Hematopoietic multipotent progenitor cell treated with erythropoietin and hydrocortisone succinate and interleukin-3 and kit ligand, for 17 days (in vitro differentiated cells): ENCODE data around the gene SCNN1B.
"Not testable (repeated sequence)": the region's sequence is repeated elsewhere in the genome, so short reads cannot be mapped to it uniquely, and the experiment has no call there.

ENCODE experiments used
- DNase-seq: peaks from one replicate; pipeline ENCODE4 v3.0.0-alpha.2; 2015; ENCODE audit warnings: low spot score

Gene SCNN1B

DNA sequence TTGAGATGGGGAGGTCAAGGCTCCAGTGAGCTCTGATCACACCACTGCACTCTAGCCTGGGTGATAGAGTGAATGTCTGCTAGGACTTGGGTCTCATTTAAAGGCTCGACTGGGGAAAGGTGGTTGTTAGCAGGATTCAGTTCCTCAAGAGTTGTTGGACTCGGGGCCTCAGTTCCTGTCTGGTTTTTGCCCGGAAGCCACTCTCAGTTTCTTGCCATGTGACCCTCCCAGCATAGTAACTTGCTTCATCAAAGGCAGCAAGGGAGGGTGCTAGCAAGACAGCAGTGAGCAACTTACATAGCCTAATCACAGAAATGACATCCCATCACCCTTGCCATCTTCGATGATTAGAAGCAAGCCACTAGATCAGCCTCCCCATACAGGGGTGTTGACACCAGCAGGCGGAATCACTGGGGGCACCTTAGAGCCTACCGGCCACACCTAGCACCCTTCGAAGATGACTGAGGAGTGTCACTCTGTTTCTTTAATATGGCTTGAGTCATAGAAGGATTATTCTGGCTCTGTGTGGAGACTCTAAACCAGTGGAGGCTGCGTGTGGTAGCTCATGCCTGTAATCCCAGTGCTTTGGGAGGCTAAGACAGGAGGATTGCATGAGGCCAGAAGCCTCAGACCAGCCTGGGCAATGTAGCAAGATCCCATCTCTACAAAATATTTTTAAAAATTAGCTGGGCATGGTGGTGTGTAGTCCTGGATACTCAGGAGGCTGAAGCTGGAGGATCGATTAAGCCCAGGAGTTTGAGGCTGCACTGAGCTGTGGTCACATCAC, 13.2 kb upstream of the SCNN1B start:
- DNase-seq = no peak

DNA sequence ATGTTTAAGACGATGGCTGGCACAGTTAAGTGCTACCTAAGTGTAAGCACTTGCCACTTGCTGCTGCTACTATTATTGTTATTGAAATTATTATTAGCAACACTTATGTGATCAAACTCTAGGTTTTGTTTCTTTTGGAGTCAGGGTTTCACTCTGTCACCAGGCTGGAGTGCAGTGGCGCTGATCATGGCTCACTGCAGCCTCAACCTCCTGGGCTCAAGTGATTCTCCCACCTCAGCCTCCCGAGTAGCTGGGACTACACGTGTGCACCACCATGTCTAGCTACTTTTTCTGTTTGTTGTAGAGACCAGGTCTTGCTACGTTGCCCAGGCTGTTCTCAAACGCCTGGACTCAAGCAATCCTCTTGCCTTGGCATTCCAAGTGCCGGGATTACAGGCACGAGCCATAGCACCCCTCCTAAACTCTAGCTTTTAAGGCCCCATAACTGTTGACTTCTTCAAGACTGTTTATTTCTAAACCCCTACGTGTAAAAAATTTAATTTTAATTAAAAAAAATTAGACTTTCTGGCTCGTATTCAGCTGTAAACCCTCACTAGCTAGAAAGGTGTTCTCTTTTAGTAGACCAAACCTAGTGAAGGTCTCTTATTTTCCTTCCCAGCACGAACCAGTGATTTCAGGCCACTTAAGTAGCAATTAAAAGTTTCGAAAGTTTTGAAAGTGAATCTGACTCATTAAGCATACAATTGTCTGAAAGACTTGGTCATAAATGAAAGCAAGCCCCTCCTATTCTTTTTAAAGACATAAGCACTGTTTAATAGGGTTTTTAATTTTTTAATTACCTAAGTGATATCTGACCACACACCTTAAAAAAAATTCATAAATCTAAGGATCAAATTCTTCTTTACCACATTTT, 11.7 kb upstream of the SCNN1B start:
- no peak for DNase-seq

DNA sequence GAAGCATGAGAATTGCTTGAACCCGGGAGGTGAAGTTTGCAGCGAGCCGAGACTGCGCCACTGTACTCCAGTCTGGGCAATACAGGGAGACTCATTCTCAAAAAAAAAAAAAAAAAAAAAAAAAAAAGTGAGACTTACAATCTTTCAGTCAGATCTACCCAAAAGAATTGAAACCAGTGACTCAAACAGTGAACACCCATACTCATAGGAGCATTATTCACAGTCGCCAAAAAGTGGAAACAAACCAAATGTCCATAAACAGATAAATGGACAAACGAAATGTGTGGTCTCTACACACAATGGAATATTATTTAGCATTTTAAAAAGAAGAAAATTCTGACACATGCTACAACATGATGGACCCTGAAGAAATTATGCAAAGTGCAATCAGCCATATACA, 9.1 kb upstream of the SCNN1B start:
- no peak for DNase-seq

DNA sequence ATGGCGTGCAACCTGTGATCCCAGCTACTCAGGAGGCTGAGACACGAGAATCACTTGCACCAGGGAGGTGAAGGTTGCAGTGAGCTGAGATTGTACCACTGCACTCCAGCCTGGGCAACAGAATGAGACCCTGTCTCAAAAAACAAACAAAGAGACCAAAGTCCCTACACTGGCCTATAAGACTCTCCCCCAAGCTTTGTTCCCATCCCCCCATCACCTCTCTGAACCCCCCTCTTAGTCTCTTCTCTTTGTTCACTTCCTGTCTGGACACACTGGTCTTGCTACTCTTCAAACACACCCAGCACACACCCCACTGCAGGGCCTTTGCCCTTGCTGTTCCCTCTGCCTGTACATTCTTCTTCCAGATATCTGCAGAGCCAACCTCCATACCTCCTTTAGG, 7.8 kb upstream of the SCNN1B start:
- no peak for DNase-seq

DNA sequence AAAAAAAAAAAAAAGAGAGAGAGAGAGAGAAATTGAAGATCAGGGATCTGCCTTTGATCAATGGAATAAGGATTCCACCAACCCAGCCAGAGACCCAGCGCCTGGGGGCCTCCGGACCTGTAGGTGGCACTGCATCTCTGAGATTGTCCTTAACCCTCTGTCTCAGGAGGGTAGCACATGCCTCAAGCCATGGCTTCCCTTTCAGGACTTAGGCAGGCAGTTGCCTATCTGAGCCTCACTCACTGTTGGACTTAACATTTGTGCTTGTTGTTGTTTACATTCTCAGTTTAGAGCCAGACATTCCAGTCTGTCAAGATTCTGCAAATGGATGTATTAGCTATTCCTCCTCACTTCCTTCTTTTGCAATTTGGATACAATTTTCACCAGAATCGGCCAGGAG, 5.1 kb upstream of the SCNN1B start:
- no peak for DNase-seq

DNA sequence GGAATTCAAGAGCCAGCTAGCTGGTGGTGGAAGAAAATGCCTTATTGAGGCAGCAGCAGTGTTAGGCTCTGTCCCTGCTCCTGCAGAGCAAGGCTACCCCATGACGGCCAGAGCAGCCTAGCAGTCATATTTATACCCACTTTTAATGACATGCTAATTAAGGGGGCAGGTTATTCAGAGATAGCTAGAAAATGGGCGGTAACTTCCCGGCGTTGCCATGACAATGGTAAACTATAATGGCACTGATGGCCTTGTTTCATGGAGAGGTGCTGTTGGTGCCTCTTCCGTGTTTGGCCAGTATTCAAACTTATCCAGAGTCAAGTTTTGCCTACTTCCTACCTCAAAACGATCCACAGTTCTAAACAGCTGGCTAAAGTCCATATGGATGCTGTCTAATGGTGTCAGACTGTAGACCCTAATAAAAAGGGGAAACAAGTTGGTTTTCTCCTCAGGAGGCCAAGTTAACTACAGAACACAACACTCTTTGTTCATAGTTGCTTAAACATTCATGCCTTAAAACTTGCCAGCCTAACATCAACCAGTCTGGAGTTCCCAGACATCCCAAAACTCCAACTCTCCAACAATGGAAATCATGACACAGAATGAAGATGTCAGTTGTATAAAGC, 3.7 kb upstream of the SCNN1B start:
- no peak for DNase-seq

DNA sequence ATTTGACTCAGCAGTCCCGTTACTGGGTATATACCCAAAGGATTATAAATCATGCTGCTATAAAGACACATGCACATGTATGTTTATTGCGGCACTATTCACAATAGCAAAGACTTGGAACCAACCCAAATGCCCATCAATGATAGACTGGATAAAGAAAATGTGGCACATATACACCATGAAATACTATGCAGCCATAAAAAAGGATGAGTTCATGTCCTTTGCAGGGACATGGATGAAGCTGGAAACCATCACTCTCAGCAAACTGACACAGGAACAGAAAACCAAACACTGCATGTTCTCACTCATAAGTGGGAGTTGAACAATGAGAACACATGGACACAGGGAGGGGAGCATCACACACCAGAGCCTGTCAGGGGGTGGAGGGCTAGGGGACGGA, 2.3 kb upstream of the SCNN1B start:
- DNase-seq = not testable (repeated sequence)

DNA sequence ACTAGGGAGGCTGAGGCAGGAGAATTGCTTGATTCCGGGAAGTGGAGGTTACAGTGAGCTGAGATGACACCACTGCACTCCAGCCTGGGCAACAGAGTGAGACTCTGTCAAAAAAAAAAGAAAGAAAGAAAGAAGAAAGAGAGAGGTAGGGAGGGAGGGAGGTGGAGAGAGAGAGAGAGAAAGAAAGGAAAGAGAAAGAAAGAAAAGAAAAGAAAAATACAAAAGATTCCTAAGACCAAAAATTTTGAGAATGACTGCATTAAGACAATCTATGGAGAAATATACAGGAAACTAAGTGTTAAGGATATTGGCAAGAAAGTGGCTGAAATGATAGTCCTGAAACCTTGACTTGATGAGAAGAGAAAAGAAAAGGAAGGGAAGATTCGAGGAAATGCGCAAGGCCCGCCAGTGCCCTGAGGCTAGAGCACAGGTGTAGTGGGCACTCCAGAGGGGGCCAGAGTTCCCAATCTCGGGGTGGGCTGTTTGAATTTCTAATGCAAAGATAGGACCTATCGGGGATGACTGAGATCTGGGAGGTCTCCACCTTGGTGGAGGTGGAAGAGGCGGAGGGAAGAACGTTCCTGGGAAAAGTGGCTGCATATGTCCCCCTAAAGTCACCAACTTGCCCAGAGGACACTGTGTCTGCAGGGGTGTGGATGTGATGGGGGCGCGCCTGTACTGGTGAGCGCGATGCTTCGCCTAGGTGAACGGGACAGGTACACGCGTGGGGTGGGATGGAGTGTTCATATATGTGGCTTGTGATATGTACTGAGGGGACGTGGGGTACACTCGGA, 654 bp upstream of the SCNN1B start:
- no peak for DNase-seq

DNA sequence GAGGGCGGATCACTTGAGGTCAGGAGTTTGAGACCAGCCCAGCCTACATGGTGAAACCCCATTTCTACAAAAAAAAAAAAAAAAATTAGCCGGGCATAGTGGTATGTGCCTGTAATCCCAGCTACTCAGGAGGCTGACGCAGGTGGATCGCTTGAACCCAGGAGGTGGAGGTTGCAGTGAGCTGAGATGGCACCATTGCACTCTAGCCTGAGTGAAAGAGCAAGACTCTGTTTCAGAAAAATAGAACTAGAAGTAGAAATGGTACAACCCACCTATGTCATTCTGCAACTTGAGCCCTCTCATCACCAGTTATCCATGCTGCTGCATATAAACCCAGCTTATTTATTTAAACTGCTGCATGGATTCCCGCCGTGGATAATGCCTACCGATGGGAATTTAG, 1.6 kb downstream of the SCNN1B start:
- DNase-seq = no peak

DNA sequence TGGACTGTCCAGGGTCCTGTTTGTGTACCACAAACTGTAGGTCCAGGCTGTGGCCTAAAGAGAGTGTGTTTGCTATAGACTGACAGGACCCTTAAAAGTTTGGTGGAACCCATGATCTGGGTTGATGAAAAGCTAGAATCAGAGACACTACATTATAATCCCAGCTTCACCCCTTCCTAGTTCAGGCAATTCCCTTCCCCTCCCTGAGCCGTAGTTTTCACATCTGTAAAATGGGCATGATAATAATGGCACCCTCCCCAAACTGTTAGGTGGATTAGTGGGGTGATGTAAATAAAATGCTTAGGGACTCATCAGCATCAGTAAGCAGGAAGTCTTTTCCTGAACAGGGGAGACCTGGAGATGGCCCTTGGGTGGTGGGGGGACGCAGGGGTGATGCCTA, 2.5 kb downstream of the SCNN1B start:
- no peak for DNase-seq

DNA sequence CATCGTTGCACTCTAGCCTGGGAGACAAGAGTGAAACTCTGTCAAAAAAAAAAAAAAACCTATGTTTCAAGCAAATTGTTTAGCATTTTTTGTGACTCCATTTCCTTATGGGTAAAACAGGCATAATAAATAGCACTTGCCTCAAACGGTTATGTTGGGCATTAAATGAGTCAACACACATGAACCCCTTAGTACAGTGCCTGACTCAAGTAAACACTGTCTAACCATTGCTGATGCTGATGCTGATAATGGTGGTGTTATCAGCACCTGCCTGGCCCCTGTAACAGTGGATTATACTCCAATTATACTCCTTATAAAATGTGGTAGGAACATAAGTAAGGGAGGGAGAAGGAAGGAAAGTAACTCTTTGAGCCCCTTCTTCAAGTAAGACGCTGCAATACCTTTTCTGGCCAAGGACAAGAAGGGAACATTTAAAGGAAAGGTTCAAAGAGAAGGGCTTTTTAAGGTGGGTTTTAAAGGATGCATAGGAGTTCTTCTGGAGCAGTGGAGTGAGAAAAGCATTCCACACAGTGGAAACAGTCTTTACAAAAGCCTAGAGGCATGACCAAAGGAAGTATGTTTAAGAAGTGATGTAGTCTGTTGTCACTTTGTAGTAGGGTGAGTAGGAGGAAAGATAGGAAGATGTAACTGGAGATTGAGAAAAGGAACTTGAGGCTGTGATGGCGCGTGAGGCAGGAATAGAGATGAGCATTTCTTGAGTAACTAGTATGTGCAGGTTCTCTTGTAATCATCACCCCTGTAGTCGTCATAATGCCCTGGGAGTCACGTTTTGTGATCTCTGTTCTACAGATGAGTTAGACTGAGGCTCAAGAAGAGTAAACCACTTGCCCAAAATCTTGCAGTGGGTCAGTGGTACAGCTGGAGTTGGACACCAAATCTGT, 4.3 kb downstream of the SCNN1B start:
- no peak for DNase-seq

DNA sequence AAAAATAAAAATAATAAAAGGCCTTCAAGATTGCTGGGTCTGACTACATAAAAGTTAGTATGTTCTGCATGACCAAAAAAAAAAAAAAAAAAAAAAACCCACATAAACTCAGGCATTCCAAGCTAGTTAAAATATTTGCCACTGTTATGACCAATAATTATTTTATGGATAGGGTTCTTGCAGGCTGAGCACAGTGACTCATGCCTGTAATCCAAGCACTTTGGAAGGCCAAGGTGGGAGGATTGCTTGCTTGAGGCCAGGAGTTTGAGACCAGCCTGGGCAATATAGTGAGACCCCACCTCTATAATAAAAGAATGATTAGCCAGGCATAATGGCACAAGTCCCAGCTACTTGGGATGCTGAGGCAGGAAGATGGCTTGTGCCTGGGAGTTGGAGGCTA, 8.1 kb downstream of the SCNN1B start:
- no peak for DNase-seq

DNA sequence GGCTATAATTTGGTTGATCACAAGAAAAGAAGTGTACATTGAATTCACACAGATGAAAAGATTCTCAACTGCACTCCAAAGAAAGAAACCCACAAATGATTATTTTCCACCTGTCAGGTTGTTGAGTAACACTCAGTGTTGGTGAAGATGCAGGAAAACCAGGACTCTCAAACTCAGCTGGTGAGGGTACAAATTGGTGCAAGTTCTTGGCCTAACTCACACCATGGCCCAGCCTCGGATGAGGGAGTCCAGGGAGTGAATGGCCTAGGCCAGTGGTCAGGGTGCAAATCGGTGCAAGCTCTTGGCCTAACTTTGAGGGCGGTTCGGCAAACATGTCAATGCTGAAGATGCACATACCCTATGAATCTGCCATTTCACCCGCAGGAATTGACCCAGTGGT, 8.6 kb downstream of the SCNN1B start:
- no peak for DNase-seq

DNA sequence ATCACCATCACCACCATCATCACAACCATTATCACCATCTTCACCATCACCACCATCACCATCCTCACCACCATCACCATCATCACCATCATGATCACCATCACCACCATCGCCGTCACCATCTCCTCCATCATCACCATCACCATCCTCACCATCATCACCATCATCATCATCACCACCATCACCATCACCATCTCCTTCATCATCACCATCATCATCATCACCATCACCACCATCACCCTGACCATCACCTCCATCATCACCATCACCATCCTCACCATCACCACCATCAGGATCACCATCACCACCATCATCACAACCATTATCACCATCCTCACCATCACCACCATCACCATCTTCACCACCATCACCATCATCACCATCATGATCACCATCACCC, 14.1 kb downstream of the SCNN1B start:
- DNase-seq = no peak

DNA sequence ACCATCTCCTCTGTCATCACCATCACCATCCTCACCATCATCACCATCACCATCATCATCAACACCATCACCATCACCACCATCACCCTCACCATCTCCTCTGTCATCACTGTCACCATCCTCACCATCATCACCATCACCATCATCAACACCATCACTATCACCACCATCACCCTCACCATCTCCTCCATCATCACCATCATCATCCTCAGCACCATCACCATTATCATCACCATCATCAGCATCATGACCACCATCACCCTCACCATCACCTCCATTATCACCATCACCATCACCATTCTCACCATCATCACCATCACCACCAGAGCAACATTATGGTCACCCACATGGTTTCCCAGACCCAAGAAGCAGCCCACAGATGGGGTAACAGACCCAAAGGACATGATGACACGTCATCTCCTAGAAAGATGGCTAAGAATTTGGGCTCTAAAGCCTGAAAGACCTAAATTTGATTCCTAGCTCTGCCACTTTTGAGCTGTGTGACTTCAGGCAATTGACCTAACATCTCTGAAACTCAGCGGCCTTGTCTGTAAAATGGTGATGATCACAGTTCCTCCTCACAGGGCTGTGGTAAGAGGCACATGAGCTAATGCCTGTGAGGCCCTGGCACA, 14.6 kb downstream of the SCNN1B start:
- DNase-seq = no peak

DNA sequence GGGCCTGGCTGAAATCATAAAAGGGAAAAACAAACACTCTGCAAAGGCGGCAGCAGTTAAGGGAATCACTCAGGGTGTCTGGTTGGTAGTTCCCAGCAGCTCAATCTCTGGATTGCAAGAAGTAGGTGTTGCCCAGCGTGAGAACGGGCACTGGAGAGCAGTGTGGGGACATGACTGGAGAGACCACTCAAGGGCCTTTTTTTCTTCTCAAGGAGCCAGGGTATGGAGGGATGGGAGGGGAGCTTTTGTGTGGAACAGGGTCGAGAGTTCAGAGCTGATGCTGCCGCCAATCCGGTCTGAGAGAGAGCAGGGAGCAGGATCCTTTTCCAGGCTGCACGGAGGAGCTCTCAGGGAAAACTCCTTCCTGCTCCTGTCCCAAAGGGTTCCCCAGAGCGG, 15.2 kb downstream of the SCNN1B start:
- no peak for DNase-seq

DNA sequence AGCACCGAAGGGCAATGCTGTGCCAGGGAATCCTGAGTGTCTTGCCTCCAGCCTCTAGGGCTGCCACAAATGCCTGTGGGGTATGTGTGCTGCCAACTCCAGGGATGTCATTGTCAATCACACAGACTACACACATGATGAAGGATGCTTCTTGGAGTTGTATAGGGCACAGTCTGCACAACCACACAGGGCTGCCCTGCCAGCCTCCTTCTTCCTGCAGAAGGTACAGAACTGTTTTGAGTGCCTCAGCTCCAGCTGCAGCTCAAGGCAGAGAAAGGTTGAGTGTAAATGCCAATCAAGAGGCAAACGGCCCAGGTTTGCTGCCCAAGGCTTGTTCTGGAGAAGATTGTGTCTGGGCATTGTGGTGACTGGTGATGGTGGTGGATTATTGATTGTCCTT, 15.6 kb downstream of the SCNN1B start:
- no peak for DNase-seq

DNA sequence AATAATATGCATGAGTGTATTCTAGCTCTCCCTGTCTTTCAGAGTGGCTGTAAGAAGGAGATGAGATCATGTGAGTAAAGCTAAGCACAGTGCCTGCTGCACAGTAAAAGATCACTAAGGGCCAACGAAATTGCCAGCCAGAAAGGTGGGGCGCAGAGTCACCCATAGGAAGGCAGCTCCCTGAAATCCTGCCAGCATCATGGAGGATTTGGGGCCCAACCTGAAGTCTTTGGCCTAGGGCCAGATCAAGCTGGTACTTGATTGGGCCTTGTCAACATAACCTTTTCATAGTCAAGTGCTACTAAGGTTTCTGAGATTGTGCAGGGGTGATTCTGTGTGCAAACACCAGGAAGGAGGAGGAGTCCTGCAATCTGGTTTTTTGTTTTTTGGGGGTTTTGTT, 16.5 kb downstream of the SCNN1B start:
- DNase-seq = no peak

DNA sequence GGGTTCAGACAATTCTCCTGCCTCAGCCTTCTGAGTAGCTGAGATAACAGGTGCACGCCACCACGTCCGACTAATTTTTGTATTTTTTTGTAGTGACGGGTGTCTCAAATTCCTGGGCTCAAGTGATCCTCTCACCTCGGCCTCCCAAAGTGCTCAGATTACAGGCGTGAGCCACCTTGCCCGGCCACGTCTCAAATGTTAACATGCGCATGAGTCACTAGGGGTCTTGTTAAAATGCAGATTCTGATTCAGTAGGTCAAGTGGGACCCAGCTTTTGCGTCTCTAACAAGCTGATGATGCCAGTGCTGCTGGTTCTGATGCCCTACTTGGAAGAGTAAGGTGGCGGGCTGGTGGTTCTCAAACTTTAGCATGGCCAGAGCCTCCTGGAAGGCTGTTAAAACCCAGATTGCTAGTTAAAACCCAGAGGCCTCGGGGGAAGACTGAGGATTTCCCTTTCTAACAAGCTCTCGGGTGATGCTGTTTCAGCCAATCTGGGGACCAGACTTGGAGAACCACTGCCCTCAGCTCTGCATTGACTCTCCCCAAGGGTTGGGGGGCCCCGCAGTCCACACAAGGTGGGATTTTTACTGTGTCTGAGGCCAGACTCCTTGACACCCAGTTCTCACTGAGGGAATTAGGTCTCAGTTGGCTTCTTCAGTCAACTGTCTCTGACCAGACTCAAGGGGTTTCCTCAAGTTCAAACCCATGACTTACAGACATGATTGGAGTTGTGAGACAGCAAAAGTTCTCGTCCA, 17.9 kb downstream of the SCNN1B start:
- no peak for DNase-seq

DNA sequence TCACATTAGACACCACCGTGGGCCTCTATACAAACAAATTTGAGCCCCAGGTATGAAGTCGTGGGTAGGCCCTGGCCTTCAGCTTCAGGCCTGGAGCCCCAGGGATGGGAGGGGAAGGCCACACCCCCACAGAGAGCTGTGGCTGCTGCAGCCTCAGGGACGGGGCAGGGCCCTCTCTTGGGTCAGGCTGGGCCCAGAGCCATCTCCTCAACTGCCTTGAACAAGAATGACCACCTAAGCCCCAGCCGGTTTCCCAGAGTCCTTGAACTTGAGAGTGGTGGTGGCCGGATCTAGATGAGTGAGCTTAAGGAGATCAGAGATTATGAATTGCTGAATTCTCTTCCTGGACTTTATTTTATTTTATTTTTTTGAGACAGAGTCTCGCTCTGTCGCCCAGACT, 18.6 kb downstream of the SCNN1B start:
- no peak for DNase-seq
